Measurements from ENCODE around the gene ISLR2. TPM values are rescaled to one million over a fixed set of nuclear protein-coding genes. Genes with fewer than 3 reads are reported as not detected.

ISLR2 gene
- total RNA-seq, 1 experiment from 2014 or later = 0.17 TPM

DNA sequence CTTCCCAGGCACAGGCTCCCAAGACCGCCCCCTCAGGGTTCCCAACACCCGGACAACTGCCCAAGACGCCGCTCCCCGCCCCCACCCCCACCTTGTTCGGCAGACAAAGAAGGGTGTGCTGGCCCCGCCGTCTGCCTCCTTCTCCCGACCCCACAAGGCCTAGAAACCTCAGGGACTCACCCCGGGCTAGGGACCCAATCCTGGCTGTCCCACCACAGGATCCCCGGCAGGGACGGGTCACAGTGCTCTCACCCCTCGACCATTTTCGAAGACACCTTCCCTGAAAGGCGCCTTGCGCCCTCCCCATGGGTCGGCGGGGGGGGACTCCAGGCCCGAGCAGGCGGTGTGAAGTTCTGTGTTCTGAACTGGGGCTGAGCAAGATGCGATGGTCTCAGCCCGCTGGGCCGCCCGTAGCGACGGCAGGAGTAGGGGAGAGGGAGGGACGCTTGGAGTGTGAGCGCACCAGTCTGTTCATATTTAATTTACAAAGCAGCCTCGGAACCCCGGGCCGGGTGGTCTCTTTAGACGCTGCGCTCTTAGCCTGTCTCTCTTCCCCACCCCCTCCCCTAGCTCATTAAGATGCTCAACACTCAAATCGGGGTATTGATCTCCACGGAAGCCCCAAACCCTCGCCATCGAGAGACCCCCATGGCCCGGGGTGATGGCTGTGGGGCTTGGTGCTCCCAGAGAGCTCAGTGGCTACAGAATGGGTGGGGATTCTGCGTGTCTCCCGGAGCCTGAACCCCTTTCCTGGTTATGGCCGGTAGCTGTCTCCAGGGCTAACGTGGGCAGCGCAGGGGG, 1.4 kb upstream of the ISLR2 start:
- DNase-seq (ENCODE audit: low read depth) = no peak

DNA sequence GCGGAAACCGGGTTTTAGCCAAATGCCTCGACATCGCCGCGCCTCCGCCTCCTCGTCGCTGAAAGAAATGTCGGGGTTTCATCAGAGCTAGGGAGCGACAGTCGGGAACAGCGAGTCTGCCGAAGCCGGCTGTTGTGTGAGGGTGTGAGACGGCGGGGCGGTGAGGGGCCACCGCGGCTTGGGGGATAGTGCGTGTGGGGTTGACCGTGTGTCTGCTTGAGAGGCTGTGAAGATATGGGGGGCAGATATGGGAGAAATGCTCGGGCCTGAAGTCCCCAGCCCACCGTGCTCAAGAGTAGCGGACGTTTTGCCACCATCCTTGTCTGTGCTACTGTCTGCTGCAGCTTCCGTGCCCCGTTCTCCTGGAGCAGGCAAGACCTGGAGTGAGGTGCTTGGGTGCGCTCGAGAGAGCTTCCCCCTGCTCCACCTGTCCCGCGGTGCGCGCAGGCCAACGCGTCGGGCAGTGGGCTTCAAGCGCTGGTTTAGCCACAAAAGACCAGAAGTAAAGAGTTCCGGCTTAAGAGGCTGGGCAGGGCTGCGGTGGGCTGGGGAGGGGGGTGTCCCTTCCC, 716 bp upstream of the ISLR2 start:
- DNase-seq (ENCODE audit: low read depth) = no peak

DNA sequence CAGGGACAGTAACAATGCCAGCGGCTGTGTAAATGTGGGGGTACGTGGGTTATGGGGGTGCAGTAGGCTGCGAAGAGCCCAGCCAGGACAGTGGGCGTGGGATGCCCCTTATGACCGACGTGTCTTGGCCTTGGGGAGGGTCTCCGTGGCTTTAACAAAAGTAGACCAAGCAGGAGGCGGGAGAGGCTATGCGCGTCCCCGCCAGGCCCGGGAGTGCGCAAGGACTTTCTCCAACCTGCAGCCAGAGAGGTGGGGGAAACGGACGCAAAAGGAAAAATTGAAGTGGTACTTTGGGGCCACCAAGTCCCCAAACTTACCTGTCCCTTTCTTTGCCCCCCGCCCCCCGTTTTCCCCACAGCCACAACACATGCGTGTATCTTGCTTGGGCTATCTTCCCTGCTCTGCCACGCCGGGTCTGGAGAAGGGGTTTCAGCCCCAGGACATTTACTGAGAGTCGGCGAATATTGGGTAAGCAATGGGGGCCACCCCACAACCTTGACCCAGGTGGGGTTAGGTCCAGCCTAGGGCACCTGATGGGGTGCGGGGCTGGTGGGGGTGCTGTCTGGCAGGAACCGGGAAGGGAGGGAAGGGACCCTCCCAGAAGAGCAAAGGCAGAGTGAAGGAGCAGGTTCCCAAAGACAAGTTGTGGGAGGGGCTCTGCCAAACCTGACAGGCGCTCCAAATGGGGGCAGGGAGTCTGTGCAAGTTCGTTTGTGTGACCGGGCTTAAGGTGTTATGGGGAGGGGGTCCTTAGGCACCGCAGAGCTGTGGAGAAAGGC, 652 bp downstream of the ISLR2 start:
- DNase-seq (ENCODE audit: low read depth) = no peak

DNA sequence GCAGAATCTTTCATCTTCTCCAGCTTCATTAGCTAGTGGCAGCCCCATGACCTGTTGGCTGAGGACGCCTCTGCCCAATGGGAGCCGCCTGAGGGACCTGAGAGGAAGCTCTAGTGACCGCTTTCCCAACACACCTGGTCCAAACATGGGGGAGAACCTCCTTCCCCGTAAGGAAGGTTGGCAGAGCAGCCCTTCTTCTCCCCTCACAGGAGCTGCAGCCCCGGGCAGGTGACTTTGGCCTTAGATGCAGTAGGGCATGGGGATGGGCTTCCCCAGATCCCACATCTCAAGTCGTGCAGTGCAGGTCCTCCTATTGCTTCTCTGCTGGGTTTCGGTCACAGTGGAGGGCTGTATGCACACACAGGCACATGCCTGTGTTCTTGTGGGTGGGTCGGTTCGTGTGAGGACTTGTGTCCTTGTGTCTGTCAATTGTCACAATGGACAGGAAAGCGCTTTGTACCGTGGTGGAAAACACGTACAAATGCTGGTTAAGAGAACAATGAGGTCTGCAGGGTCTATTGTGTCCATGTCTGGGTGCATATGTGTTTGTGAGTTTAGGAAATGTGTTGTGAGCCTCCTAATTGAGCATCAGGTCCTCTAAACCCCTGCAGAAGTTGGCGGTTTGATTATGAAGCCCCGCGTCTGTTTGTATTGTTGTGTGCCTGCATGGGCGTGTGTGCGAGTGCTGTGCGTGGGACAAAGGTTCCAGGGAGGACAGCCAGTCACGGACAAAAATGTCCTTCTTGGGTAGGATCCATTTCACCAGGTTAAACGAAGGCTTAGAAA, 1.4 kb downstream of the ISLR2 start:
- DNase-seq (ENCODE audit: low read depth) = no peak

DNA sequence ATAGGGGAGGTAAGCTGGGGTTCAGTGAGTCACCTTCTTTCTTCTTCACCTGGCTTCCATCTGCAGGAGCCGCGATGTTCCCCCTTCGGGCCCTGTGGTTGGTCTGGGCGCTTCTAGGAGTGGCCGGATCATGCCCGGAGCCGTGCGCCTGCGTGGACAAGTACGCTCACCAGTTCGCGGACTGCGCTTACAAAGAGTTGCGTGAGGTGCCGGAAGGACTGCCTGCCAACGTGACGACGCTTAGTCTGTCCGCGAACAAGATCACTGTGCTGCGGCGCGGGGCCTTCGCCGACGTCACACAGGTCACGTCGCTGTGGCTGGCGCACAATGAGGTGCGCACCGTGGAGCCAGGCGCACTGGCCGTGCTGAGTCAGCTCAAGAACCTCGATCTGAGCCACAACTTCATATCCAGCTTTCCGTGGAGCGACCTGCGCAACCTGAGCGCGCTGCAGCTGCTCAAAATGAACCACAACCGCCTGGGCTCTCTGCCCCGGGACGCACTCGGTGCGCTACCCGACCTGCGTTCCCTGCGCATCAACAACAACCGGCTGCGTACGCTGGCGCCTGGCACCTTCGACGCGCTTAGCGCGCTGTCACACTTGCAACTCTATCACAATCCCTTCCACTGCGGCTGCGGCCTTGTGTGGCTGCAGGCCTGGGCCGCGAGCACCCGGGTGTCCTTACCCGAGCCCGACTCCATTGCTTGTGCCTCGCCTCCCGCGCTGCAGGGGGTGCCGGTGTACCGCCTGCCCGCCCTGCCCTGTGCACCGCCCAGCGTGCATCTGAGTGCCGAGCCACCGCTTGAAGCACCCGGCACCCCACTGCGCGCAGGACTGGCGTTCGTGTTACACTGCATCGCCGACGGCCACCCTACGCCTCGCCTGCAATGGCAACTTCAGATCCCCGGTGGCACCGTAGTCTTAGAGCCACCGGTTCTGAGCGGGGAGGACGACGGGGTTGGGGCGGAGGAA, 2.6 kb downstream of the ISLR2 start:
- no peak for DNase-seq (ENCODE audit: low read depth)

DNA sequence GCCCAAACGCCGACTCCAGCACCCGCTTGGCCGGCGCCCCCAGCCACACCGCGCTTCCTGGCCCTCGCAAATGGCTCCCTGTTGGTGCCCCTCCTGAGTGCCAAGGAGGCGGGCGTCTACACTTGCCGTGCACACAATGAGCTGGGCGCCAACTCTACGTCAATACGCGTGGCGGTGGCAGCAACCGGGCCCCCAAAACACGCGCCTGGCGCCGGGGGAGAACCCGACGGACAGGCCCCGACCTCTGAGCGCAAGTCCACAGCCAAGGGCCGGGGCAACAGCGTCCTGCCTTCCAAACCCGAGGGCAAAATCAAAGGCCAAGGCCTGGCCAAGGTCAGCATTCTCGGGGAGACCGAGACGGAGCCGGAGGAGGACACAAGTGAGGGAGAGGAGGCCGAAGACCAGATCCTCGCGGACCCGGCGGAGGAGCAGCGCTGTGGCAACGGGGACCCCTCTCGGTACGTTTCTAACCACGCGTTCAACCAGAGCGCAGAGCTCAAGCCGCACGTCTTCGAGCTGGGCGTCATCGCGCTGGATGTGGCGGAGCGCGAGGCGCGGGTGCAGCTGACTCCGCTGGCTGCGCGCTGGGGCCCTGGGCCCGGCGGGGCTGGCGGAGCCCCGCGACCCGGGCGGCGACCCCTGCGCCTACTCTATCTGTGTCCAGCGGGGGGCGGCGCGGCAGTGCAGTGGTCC, 3.5 kb downstream of the ISLR2 start:
- no peak for DNase-seq (ENCODE audit: low read depth)

DNA sequence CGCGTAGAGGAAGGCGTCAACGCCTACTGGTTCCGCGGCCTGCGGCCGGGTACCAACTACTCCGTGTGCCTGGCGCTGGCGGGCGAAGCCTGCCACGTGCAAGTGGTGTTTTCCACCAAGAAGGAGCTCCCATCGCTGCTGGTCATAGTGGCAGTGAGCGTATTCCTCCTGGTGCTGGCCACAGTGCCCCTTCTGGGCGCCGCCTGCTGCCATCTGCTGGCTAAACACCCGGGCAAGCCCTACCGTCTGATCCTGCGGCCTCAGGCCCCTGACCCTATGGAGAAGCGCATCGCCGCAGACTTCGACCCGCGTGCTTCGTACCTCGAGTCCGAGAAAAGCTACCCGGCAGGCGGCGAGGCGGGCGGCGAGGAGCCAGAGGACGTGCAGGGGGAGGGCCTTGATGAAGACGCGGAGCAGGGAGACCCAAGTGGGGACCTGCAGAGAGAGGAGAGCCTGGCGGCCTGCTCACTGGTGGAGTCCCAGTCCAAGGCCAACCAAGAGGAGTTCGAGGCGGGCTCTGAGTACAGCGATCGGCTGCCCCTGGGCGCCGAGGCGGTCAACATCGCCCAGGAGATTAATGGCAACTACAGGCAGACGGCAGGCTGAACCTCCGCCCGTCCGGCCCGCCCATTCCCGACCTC, 4.1 kb downstream of the ISLR2 start:
- DNase-seq (ENCODE audit: low read depth) = no peak

DNA sequence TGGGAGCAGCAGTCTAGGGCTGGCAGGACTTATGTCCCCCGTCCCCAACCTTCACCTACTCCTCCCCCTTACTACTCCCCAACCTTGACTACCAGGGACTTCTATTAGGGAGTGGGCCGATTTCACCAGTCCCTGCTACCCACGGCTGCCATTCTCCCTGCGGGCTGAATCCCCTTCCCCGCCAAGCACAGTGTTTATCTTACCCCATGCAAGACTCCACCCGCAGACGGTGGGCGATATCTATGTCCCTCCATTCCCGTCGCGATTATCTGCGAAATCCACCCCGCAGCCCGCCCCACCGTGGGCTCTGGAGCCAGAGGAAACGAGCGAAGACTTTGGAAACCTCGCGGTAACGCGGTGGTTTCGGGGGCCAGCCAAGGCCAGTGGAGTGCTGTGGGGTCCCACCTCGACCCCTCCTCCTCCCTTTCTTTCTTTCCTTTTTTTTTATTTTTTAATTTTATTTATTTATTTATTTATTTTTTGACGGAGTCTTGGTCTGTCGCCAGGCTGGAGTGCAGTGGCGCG, 4.7 kb downstream of the ISLR2 start:
- DNase-seq (ENCODE audit: low read depth) = no peak

DNA sequence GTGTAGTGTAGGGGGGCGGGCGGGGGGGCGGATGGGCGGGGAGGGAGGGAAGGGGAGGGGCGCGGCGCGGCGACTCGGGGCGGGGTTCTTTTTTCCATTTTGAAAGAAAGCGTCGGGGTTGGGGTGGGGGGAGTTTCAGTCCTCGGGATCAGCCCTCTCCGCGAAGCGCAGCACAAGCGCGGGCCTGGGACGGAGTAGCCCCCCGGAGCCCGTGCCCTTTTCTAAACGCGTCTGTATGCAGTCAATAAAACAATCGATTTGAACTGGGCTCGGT, 6.1 kb downstream of the ISLR2 start:
- DNase-seq (ENCODE audit: low read depth) = no peak

DNA sequence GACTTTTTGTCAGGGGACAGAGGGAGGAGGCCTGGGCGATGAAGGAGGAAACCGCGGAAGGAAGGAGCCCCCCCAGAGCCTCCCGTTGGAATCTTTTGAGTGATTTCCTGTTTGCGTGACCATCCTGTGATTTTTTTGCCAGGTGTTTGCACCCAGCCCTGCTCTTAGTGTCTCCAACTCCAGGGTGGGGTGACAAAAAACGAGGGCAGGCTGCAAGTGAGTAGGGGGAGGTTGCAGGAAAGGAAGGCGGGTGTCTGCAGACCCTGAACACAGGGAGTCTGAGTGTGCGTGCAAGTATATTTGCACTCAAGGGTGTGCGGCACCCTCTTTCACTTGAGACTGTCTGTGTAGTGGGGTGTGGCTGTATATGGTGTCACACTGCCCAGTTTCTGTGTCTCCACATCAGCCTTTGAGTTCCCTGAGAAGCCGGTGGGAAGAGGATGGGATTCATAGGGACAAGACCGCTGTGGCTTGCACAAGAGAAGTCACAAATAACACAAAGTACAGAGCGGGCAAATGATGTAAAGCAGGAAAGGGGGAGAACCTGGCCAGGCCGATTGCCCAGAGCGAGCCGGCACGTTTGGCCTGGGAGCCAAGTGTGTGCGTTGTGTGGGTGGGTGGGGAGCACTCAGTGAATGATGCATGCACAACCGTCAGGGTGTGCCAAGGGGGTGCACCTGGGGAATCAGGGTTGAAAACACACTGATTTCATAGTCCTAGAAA, 6.6 kb downstream of the ISLR2 start:
- DNase-seq (ENCODE audit: low read depth) = no peak

DNA sequence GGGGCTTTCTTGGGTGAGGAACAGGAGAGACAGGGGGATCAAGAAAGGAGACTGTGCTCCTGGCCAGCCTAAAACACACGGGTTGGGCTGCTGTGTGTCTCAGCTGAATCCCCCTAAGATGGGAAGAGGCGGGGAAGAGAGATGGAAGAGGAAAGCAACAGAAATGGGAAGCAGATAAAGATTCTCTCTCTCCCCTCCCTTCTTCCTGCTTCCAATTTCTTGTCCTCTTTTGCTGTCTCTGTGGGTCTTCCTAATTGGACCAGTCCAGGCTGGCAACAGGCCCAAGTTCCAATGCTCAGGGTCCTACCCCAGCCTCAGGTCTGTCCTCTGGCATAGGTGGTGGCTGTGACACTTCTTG, 7.1 kb downstream of the ISLR2 start:
- no peak for DNase-seq (ENCODE audit: low read depth)

DNA sequence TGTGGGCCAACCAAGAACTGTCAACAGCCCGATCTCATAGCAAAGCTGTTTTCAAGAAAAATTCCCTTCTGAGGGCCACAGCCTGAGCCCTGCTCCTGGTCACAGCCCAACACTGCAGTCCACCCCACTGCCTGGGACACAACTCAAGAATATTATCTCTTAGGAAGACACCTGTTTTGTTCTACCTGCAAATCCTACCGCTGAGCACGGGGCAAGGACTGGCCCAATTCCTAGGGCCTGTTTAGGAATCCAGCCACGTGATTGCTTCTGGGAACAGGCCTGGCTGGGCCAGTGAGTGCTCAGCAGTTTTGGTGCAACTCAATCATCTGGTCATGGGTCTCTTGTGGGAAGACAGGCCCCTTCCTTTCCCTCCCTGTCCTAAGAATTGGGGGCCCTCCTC, 8.3 kb downstream of the ISLR2 start:
- no peak for DNase-seq (ENCODE audit: low read depth)

DNA sequence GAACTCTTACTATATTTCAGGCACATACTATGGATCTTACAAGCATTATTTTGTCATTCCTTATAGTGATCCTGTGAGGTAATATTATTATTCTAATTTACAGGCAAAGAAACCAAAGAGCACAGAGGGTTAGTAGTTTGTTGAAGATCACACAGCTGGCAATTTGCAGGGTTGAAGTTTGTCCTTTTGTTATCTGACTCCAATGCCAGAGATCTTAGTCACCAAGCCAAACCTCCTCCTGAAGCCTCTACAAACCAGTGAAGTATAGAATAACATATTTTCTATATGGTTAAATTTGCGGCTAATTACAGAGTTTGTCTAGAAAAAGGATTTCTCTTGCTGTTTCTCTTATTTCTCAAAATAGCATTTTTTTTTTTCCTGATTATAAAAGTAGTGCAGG, 11.2 kb downstream of the ISLR2 start:
- no peak for DNase-seq (ENCODE audit: low read depth)

DNA sequence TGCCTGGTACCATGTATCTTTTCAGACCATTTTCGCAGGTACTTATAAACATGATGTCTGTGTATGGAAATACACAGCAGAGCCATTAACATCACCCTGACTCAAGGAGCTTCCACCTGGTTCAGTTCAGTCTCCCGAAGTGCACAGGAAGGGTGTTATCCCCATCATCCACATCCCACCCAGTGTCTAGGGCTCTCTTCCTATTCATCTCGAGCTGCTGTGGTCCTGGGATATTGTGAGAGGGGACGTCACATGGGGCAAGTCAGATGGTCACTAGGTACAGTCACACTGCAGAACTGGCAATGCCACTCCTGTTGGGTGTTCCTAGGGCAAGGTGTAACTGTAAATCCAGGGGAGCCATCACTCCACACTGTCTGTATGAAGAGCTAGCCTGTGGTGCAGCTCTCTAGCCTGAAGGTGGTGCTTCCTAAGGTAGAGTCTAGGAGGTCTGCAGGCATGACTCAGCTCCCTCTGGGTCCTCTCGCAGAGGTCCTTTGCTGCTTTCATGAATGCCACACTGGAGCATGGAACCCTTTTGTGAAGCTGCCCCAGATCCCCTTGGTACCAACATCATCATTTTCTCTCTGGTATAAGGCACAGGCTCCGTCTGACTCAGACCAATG, 13.9 kb downstream of the ISLR2 start:
- peak; percentile 57 for DNase-seq (ENCODE audit: low read depth)

DNA sequence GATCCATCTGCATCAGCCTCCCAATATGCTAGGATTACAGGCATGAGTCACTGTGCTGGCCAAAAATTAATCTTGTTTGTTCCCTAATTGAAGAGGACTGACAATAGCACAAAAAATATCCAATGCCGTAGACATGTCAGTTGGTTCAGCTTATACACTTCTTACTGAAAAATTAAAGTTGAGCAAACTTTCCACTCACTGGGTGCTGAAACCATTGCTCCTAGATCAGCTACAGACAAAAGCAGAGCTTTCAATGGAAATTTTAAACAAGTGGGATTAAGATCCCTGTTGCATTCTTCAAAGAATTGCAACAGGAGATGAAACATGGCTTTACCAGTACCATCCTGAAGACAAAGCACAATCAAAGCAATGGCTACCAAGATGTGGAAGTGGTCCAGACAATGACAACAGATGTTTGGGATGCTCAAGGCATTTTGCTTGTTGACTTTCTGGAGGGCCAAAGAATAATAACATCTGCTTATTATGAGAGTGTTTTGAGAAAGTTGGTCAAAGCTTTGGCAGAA, 16.0 kb downstream of the ISLR2 start:
- no peak for DNase-seq (ENCODE audit: low read depth)

DNA sequence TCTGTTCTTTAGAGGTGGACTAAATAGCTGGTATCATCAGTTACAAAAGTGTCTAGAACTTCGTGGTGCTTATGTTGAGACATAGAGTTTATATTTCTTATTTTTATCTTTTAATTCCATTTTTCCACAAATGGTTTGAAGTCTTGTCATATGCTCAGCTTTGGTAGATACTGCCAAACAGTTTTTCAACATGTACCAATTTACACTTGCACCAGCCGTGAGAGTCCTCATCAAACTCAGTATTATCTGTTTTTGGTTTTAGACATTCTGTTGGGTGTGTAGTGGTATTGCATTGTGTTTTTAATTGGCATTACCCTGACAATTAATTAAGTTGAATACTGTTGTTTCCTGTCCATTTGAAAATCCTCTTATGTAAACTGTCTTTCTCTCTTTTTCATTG, 16.7 kb downstream of the ISLR2 start:
- no peak for DNase-seq (ENCODE audit: low read depth)

DNA sequence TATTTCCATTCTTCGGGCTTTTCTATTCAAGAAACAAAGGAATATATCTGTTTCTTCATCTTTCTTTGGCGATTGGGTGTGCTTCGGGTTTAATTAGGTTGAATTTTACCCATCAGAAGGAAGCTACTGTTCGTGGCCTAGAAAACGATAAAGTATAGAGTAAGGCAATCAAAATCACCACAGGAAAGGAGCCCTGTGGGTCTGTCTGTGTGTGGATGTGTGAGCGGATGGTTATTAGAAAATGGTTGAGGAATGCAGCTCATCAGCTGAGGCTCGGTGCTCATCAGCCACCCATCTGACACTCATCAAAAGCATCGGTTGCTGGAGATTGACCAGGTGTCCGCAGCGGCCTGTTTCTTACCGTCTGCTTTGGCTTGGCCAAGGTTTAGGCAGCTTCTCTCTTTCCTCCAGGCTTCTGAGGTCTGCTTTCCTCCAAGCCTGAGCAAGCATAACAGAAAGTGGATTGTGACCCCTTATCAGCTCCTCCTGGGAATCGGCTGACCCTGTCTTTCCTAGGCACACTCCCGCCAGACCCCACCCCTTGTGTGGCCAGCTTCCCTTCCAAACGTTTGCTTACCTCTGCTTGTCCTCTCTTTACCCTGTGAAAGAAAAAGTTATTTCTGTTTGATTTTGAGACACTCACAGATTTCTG, 25.5 kb downstream of the ISLR2 start:
- no peak for DNase-seq (ENCODE audit: low read depth)

All from M059J (cell line).